Right lobe of liver (tissue), 6 donors: ENCODE results near the gene RASAL1. TPM values are rescaled to one million over a fixed set of nuclear protein-coding genes. Genes with fewer than 3 reads are reported as not detected.

Source experiments
- ATAC-seq, 4 donors: fragments of 200-7000 bp; cut with Tn5 transposase; one replicate each; pipeline ENCODE4 v1.9.1; 2020; ENCODE audit warnings: mild to moderate bottlenecking in 4 of 4, moderate library complexity in 4 of 4
- DNase-seq, 3 donors: peaks; one replicate each; pipeline ENCODE4 v3.0.0-alpha.2; 2020
- H3K27ac ChIP-seq, 3 donors: fragments of 200-600 bp; one replicate each; pipeline ENCODE4 v1.8.0; 2022
- H3K27me3 ChIP-seq, 2 donors: fragments of 200-600 bp; one replicate each; pipeline ENCODE4 v1.8.0; 2022
- H3K36me3 ChIP-seq, 4 donors: fragments of 200-600 bp; sonication (generic) in 1 of 4; one replicate each; pipeline versions ENCODE4 v1.5.1 to v1.8.0; 2017 to 2022; ENCODE audit warnings: control low read depth in 1 of 4
- H3K4me1 ChIP-seq, 4 donors: fragments of 200-600 bp; sonication (generic) in 1 of 4; one replicate each; pipeline versions ENCODE4 v1.5.1 to v1.8.0; 2017 to 2022; ENCODE audit warnings: control low read depth in 1 of 4
- H3K4me3 ChIP-seq, 3 donors: fragments of 200-600 bp; one replicate each; pipeline ENCODE4 v1.8.0; 2022
- H3K9me3 ChIP-seq, 4 donors: fragments of 200-600 bp; sonication (generic) in 1 of 4; one replicate each; pipeline versions ENCODE4 v1.5.1 to v1.8.0; 2017 to 2022; ENCODE audit warnings: control low read depth in 1 of 4
- POLR2A ChIP-seq: fragments of 450-650 bp; IDR thresholded peaks from one replicate; pipeline ENCODE4 v1.6.1; 2017; ENCODE audit warnings: antibody characterized with exemption, mild to moderate bottlenecking
- WGBS: methylation state at CpG from one replicate; pipeline ENCODE4 v1.1.6; 2018; ENCODE audit warnings: low coverage, low lambda C conversion rate; ENCODE audit not compliant: insufficient coverage; ENCODE audit errors: missing lambda C conversion rate; 5-methylcytosine and 5-hydroxymethylcytosine counted together
- intact Hi-C, 2 donors: fragments of 100-400 bp; cut with DNase I; formaldehyde crosslinking; loops; one replicate each; pipeline versions ENCODE4 v1.11.2 to v1.14.1; 2022
- total RNA-seq, 6 experiments: library from RNA; depleted of rRNA in 2 of 6; stranded (reverse); fragments of >200 nt in 2 of 6; fragmentation: NEBNext Ultra II Directional in 3 of 6; extraction: Animal tissue kit (Norgen Biotek cat#: 25700) in 3 of 6; gene quantifications; one replicate each; pipeline versions ENCODE4 v1.1.0 to v1.2.4, GENCODE V29; 2016 to 2023
- TF ChIP-seq, protein P1 (sequence below), 4 donors: fragments of 200-600 bp in 3 of 4; fragments of 450-650 bp in 1 of 4; IDR thresholded peaks; one replicate each; pipeline versions ENCODE4 v1.5.1 to v1.8.0; 2016 to 2022; ENCODE audit warnings: antibody characterized with exemption in 4 of 4, mild to moderate bottlenecking in 2 of 4
- donor health status: DM: no; HTN: yes; CAD: no.
- donor health status: DM: no; HTN: no; CAD: no.
- donor health status: DM: no; HTN: no; CAD: no.
- donor health status: DM: no; HTN: yes; CAD: no.
- donor health status: DM: no; HTN: yes; CAD: no.

The RASAL1 gene
- total RNA-seq, 6 experiments from 2014 or later: 0.10 to 0.24 (median 0.15) TPM; not detected in 2

DNA sequence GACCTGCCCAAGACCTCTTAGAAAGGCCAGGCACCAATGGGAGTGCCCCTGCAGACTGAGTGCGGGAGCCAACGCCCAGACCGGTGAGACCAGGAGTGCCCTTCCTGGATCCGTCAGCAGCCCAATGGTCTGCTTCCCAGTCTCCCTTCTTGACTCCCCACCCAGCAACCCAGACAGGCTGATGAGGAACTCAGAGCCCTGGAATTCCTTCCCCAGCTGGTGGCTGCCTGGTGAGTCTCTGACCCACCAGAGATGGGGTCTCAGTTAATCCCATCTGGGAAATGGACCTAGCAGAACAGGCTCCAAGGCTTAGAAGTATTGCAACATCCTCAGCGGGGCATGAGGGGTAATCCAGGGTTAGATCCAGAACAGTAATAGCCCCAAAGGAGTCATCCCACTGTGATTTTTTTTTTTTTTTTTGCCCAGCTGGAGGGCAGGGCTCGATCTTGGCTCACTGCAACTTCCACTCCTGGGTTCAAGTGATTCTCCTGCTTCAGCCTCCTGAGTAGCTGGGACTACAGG is 1.5 kb upstream of the RASAL1 start:
- ATAC-seq: no peak
- no peaks in the 10 kb centered on the region for H3K27me3 ChIP-seq
- H3K4me1 ChIP-seq: no peaks in the 10 kb centered on the region
- DNase-seq: peak in 1 of 3 donors; percentile 35
- H3K4me3 ChIP-seq: no peak overlapping the region
- WGBS: 75% methylated on average over 4 of the region's 6 CpGs
- TF ChIP-seq, protein P1, sequence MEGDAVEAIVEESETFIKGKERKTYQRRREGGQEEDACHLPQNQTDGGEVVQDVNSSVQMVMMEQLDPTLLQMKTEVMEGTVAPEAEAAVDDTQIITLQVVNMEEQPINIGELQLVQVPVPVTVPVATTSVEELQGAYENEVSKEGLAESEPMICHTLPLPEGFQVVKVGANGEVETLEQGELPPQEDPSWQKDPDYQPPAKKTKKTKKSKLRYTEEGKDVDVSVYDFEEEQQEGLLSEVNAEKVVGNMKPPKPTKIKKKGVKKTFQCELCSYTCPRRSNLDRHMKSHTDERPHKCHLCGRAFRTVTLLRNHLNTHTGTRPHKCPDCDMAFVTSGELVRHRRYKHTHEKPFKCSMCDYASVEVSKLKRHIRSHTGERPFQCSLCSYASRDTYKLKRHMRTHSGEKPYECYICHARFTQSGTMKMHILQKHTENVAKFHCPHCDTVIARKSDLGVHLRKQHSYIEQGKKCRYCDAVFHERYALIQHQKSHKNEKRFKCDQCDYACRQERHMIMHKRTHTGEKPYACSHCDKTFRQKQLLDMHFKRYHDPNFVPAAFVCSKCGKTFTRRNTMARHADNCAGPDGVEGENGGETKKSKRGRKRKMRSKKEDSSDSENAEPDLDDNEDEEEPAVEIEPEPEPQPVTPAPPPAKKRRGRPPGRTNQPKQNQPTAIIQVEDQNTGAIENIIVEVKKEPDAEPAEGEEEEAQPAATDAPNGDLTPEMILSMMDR (IDR thresholded peaks at IDR 0.05): no peak
- no peak for TF ChIP-seq POLR2A
- intact Hi-C loops: no loop called here
- H3K27ac ChIP-seq: no peak overlapping the region
- no peaks in the 10 kb centered on the region for H3K9me3 ChIP-seq
- no peaks in the 10 kb centered on the region for H3K36me3 ChIP-seq

DNA sequence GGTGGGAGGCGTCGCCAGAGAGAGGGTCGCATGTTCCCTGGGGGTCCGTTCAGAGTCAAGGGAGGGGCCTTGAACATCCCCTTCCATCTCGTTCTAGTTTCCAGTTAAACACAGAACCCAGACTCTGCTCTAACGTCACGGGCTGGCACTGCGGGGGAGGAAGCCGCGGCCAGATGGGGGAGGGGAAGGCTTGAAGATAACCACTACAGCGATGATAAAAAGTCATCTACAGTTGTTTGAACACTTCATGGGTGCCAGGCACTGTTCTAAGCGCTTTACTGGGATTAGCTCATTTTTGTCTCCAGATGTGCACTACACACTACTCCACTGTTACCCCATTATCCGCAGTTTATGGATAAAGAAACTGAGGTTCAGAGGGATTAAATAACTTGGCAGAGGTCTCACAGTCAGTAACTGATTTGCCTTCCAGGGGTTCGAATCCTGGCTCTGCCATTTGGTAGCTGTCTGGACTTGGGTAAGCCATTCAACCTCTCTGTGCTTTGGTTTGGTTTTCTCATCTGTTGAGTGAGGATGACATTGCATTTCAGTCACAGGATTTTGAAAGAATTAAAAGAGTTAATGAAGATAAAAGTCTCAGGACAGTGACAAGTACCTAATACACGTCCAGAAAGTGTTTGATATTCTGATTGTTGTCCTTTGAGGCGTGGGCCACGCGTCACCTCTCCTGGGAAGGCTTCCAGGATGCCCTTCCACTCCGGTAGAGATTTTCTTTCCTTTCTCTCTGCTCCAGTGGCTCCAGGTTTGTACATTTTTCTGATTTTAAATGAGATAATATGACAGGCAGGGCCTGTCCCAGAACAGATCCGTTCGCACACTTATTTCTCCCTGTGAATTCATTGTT is 798 bp upstream of the RASAL1 start:
- DNase-seq (peak in 1 of 3 donors; percentile 7), ATAC-seq (peak in 1 of 4 donors; percentile 61)
- H3K4me3 ChIP-seq: no peak overlapping the region
- no peaks in the 10 kb centered on the region for H3K27me3 ChIP-seq
- no peaks in the 10 kb centered on the region for H3K4me1 ChIP-seq
- no peaks in the 10 kb centered on the region for H3K9me3 ChIP-seq
- no peaks in the 10 kb centered on the region for H3K36me3 ChIP-seq
- intact Hi-C loops: no loop called here
- TF ChIP-seq, protein P1 (IDR thresholded peaks at IDR 0.05): no peak
- no peak for TF ChIP-seq POLR2A
- no peak overlapping the region for H3K27ac ChIP-seq
- 26% methylated on average over 19 of the region's 21 CpGs for WGBS

DNA sequence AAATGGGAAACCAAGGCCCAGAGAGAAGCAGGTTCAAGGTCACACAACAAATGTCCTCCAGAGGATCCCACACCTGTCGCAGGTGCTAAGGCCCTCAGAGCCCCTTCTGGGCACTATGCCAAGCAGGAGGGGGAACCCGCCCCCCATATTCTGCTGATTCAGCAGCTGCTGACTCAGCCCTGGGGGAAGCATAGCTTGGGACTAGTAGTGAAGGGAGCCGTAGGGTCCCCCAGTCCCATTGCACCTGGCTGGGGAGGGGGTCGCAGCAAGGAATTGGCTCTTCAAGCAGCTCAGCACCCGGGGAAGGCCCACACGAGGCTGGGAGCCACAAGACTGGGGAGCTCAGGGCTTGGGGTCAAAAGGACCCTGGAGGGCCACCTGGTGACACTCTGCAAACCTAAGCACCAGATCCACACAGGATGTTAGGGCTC is 1.0 kb downstream of the RASAL1 start:
- TF ChIP-seq, protein P1 (IDR thresholded peaks at IDR 0.05): no peak
- TF ChIP-seq POLR2A: no peak
- Histone ChIP-seq H3K27ac (no peak overlapping the region), H3K36me3 (no peaks in the 10 kb centered on the region), H3K4me3 (no peak overlapping the region), H3K4me1 (no peaks in the 10 kb centered on the region), H3K9me3 (no peaks in the 10 kb centered on the region), H3K27me3 (no peaks in the 10 kb centered on the region)
- WGBS: 33% methylated on average over 1 of the region's 6 CpGs
- no peak for ATAC-seq
- intact Hi-C loops: no loop called here
- peak in 1 of 3 donors; percentile 39 for DNase-seq

DNA sequence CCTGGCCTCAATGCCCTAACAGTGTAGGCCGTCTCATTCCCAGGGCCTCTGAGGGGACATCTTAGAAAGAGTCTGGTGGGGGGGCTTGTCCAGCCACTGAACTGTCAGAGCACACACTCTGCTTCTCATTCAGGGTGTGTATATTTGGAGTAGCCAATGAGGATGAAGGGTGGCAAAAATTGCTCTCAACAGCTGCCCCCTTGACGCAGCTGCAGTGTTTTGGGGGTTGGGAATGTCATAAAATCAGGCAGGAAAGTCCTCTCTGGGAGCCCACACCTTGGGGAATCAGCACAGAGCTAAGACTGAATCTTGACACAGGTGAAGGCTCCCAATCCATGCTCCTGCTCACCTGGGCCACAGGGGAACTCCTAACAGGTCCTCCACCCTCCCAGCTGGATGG is 1.5 kb downstream of the RASAL1 start:
- Histone ChIP-seq H3K4me1 (no peaks in the 10 kb centered on the region), H3K27ac (no peak overlapping the region), H3K36me3 (no peaks in the 10 kb centered on the region), H3K27me3 (no peaks in the 10 kb centered on the region), H3K9me3 (no peaks in the 10 kb centered on the region), H3K4me3 (no peak overlapping the region)
- TF ChIP-seq POLR2A: no peak
- TF ChIP-seq, protein P1 (IDR thresholded peaks at IDR 0.05): no peak
- DNase-seq: no peak
- intact Hi-C loops: no loop called here
- no CpG with 5 or more reads among the region's 2 CpGs for WGBS
- ATAC-seq: no peak
